Measurements from ENCODE around the gene ARFGEF3.

- no peak for TF ChIP-seq EP300 (IDR thresholded peaks at IDR 0.05)
- TF ChIP-seq POLR2A (IDR thresholded peaks at IDR 0.05; ENCODE audit: low read depth): no peak
Observed at GRCh38 chr6:138219901-138220300, 58.2 kb downstream of the ARFGEF3 start.
